Choroid plexus epithelial cell (primary cell): ENCODE measurements around the gene SERPINA1.
"Not testable (repeated sequence)": the region's sequence is repeated elsewhere in the genome, so short reads cannot be mapped to it uniquely, and the experiment has no call there.

Experiments
- DNase-seq: peaks from one replicate; pipeline ENCODE4 v3.0.0-alpha.2; 2010; ENCODE audit warnings: low read depth
- H3K4me3 ChIP-seq: 2 replicates; pipeline ENCODE4 v1.5.1; 2011; ENCODE audit warnings: low read depth, mild to moderate bottlenecking, control low read depth, low read length, moderate library complexity
- CTCF ChIP-seq: conservative IDR thresholded peaks from 2 replicates; pipeline ENCODE4 v1.5.1; 2011; ENCODE audit warnings: low read depth, mild to moderate bottlenecking, control low read depth, inconsistent platforms, low read length, moderate library complexity

The SERPINA1 gene

DNA sequence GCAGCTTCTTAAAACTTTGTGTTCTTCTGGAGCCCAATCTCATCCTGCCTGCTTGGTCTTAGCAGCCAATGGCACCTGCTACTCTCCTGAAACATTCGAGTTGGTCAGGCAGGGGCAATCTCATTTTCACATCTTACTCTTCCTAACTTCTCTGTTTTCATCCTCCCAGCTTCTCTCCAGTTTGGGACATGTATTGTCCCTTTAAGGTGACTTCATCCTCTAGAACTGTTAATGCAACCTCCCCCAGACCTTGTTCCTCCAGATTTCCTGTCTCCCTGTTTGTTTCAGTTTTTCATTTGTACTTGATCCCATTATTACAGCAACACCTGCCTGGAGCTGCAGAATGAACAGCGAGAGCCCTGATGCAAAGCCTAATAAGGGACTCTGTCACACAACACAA is 32.9 kb upstream of the SERPINA1 start:
- no peak for DNase-seq
- TF ChIP-seq CTCF: no peak
- no peak overlapping the region for H3K4me3 ChIP-seq

GRCh38 chr14:94417497-94418205 is 29.2 kb upstream of the SERPINA1 start:
- not testable (repeated sequence) for H3K4me3 ChIP-seq, DNase-seq

- peak; percentile 76 for TF ChIP-seq CTCF
- H3K4me3 ChIP-seq: no peak overlapping the region
- peak; percentile 39 for DNase-seq
Measured at GRCh38 chr14:94412671-94413638, 24.6 kb upstream of the SERPINA1 start.

DNA sequence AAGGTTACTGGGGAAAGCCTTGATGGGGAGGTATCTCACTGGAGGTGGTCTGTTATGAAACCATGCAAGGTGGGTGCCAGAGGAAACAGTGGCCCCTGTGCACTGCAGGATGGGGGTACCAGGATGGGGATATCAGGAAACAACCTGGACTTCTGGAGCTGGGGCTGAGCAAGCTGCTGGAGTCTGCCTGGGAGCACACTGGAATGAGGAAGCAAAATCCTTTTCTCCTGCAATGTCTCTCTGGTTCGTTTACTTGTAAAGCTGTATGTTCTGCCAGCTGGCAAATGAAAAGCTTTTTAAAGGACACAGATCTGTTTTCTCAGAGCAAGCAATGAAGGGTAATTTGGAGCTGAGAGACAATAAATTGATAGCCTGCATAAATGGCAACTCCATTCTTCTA is 23.2 kb upstream of the SERPINA1 start:
- no peak overlapping the region for H3K4me3 ChIP-seq
- TF ChIP-seq CTCF: no peak
- DNase-seq: no peak

GRCh38 chr14:94409430-94409829 is 21.0 kb upstream of the SERPINA1 start:
- not testable (repeated sequence) for DNase-seq, H3K4me3 ChIP-seq

GRCh38 chr14:94408546-94409095 is 20.2 kb upstream of the SERPINA1 start:
- no peak overlapping the region for H3K4me3 ChIP-seq
- DNase-seq: no peak
- TF ChIP-seq CTCF: no peak

- no peak for DNase-seq
- no peak for TF ChIP-seq CTCF
- H3K4me3 ChIP-seq: no peak overlapping the region
Measured at GRCh38 chr14:94407906-94408305, 19.5 kb upstream of the SERPINA1 start.
